Right forelimb (tissue), 1 donor: ENCODE results near the gene PAAF1.
A peak's percentile ranks its signal among the peaks of the same experiment; 100 is the strongest.
"Not testable (repeated sequence)": the region's sequence is repeated elsewhere in the genome, so short reads cannot be mapped to it uniquely, and the experiment has no call there.

ENCODE experiments used
- DNase-seq: peaks from one replicate; pipeline ENCODE4 v3.0.0-alpha.2; 2018

PAAF1 gene, protein sequence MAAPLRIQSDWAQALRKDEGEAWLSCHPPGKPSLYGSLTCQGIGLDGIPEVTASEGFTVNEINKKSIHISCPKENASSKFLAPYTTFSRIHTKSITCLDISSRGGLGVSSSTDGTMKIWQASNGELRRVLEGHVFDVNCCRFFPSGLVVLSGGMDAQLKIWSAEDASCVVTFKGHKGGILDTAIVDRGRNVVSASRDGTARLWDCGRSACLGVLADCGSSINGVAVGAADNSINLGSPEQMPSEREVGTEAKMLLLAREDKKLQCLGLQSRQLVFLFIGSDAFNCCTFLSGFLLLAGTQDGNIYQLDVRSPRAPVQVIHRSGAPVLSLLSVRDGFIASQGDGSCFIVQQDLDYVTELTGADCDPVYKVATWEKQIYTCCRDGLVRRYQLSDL

DNA sequence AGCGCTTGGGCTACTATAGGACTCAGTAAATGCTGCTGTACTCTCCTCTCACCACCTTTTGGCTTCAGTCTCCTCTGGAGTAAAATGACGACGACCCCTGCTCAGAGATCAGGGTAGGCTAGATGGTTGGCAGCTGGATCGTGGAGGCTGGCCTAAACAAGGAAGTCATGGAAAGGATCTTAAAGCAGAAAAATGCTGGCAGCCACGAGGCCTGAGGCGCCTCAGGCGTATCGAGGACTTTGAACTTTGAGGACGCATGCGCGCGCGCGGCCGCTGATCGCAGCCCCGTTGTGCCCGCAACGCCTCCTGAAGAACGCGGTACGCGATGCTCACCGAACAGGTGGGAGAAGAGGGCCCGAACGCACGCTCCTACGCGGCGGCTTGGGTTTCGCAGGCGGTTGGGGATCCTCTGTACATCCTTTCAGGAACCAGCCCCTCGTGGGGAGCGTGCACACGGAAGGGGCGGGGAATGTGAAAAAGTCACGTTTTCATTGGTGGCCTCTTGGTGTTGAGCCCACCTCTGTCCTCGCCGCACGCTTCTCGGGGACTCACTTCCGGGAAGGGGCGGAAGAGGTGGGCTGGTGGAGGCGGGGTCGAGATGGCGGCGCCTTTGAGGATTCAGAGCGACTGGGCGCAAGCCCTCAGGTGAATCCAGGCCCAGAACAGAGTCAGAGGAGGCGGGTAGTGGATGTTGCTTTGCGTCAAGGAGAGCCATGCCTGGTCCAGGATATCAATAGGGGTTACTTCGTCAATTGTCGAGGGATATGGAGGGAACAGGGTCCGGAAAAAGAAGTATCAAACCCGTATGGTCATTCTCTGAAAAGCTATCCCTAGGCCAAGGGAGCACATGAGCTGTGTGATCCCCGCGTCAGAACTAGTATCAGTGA, at the start of gene PAAF1, which contains the start of gene COA4:
Gene PAAF1 (plus strand): TSS at position 576 of the 887 bp plus-strand sequence. CDS start 23 bp downstream, at position 599.
Gene COA4 (minus strand): TSS at position 423 of the 887 bp plus-strand sequence. CDS start 3,468 bp downstream, outside the sequence.
- peak; percentile 96 for DNase-seq

DNA sequence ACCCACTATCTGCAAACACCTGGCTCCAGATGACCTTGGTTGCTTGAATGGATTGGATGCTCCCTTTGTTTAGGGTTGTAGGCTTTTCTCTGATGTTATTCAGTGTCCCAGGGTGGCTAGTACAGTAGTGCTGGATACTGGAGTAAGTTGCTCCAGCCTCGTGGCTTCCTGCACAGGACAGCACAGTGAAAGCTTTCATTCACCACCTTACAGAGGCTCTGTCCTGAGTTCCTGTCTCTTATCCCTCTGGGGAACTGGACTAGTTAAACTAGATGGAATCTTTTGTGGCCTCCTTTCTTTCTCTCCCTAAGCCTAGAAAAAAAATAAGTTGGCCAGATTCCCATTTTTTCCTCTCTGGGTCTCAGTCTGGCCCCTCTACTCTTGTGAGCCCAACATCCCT, 46.5 kb upstream of the PAAF1 start:
- no peak for DNase-seq

DNA sequence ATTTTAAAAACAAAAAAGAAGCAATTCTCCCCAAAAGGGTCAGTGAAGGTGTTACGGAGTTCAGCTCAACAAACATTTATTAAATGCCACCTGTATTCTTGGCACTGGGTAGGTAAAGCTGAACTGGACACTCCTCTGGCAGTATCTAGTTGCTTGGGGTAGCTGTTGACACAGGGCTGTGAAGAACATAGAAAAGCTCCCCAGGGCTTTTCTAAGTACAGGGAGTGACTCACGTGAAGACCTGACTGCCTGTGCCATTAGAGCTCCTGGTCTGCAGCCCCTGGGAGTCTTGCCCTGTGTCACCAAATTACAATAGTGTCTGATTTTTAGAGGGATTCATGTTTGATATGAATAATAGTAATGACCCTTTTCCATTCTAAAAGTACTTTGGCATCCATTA, 43.7 kb upstream of the PAAF1 start:
- no peak for DNase-seq

DNA sequence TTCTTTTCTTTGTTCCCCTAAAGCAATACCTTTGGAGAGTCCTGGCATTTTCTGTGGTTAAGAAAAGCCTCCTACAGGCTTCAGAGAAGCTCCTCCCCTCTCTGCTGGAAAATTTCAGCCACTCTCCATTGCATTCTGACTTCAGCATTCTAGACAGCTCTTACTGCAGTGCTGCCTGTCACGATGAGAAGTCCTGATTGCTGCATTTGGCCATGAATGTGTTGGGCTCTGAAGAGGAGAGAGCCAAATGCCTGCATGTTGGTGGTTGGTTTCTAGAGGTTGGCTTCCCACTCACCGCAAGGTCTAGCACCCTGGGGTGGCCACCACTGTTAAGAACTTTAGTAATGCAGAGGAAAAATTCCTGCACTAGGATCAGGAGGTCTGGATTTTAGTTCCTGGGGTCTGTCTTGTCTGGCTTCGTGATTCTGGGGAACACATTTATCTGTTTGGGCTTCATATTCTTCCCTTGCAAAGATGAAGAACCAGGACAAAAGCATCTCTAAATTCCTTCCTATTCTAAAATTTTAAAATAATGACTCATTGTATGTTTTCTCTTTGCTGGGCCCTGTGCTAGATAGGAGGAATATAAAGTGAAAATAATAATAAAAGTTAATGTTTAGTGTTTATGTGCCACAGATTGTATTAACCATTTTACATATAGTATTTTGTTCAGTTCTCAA, 38.2 kb upstream of the PAAF1 start:
- DNase-seq: no peak

DNA sequence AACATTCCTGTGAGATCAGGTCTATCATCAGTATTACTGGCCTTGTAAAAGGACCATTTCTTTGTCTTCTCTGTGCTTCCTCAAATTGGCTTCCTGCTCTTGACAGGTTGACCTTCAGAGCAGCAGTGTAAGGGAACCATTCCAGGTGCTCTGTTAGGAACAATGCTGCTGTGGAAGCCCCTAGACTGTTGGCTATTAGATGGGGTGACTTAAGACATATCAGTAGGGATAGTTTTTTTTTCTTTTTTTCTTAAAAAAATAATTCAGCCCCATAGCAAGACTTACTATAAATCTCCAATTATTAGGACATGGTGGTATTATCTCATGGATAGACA, 37.7 kb upstream of the PAAF1 start:
- no peak for DNase-seq

DNA sequence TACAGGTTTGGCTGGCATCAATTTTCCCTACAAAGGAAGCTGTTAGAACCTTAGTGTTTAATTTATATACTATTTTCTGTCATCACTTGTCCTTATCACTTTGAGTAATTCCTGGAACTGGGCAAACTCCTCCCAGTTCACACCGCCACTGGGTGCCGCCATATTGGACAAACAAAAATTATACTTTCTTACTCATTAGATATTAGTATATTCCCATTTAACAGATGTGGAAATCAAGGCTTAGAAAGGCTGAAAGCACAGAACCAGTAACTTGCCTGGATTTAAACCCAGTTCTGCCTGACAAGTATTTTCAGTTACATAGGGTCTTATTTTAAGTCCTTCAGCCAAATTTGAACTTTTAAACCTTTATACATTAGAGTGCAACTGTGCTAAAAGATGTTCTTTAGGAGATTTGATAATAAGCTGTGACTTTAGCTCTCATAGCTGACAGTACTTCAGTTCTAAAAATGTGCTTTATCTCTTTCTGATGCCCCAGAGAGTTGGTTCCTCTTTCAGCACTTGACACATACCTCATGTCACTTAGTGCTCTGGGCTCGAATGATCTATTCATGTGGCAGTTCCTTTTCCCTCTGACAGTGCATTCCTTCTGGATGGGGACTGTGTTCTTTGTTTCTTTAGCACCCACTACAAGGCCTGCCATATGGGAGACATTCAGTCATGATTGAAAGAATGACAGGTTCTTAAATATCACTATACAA, 25.6 kb upstream of the PAAF1 start:
- no peak for DNase-seq

DNA sequence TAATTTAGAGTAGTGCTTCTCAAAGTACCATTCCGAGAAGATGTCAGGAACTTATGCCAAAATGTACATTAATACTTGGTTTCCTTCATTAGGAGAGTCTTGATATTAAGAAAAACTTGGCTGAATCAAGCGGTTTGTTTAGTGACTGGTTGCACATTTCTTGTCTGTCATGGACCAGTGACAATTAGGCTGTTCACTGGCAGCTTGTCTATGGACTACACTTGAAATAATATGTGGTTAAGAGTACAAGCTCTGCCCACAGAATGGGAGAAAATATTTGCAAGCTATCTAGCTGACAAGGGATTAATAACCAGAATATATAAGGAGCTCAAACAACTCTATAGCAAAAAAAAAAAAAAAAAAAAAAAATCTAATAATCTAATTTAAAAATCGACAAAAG, 24.8 kb upstream of the PAAF1 start:
- no peak for DNase-seq

DNA sequence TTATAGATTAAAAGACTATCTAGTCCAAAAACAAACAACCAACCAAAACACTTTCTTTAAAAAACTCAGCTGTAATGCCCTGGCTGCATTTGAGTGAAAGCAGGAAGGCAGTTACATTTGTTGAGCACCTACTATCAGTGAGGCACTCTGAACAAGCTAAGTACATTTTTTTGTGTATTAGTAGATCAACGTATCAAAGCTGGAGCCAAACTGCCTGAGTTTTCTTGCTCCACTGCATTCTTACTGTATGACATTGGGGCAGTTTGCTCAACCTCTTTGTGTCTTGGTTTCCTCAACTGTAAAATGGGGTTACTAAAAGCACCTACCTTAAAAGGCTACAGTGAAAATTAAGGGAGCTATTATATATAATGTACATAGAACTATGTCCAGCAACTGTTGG, 22.1 kb upstream of the PAAF1 start:
- no peak for DNase-seq

DNA sequence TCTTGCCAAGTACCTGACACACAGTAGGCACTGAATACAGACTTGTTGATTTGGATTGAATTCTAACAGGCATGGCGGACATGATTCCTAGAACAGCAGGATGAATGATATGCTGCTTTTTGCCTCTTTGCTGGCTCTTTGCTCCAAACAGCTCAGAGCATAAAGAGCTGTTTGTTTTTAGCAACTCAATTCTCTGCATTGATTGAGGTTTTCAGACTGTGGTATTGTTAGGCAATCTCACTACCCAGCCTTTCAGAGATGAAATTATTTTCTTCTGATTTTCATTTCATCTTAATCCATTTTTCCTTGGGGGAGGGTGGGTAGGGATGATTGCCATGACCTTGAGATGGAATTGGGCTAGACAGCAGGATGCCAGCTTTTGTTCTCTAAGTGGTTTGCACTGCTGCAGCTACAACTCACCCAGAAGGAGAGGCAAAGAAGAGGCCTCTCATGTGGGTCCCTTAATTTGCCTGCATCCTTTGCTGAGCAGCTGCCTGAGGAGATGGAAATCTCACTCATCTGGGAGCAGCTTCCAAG, 20.7 kb upstream of the PAAF1 start:
- no peak for DNase-seq

DNA sequence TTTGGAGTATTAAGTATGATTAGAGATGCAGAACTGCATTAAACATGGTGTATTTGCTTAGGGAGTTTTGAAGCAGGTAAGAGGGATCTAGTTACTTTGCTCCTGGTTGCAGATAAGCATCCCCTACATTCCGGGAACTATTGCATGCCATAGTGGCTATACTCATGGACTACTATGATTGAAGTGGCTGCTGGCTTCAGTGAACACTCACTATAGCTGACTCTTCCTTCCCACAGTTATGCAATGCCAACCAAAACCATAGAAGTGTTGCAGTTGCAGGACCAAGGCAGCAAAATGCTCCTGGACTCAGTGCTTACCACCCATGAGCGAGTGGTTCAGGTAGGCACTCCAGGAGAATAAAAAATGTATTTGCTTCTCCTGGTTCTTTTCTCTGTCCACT, 17.1 kb upstream of the PAAF1 start:
- DNase-seq: no peak

DNA sequence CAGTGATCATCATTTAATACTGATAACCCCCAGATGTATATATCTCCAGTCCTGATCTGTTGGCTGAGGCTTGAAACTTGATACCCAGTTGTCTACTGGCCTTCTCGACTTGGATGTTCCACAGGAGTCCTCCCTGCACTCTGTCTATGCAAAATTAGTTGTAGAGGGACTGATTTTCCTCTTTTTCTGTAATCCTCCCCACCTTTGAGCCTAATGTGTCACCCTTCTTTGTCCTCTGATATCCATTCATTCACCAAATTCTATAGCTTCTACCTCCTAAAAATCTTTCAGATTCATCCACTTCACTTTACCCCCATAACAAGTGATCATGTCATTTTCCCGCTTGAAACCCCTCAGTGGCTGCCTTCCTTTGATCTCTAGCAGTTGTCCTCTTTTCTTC, 16.6 kb upstream of the PAAF1 start:
- no peak for DNase-seq

DNA sequence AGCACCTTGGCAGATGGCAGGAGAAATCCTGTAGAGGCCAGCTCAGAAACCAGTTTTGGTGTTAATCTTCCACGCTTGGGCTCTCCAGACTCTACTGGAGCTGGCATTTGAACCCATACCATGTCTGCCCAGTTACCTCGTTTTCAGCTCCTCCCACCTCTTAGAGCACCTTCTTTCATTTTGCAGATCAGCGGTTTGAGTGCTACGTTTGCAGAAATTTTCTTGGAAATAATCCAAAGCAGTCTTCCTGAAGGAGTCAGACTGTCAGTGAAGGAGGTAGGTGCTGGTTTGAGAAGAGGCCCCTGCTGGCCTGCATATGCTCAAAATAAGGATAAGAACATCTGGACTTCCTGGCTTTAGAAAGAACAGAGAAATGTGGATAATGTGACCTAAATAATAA, 13.8 kb upstream of the PAAF1 start:
- no peak for DNase-seq

DNA sequence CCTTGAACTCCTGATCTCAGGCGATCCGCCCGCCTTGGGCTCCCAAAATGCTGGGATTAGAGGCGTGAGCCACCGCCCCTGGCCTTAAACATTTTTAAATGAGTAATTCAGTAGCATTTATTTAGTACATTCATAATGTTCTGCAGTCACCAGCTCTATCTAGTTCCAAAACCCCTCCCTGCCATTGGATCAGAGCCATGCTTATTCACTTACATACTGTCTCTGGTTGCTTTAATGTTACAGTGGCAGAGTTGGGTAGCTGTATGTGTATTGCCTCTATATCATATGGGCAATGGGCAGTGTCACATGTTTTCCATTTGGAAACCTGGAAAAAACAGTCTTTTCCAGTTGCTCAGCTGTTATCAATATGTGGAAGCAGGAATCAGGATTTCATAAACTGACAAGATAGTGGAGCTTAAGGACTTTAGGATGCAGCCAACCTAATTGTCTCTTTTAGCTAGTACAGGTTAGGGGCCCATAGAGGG, 10.7 kb upstream of the PAAF1 start:
- no peak for DNase-seq

DNA sequence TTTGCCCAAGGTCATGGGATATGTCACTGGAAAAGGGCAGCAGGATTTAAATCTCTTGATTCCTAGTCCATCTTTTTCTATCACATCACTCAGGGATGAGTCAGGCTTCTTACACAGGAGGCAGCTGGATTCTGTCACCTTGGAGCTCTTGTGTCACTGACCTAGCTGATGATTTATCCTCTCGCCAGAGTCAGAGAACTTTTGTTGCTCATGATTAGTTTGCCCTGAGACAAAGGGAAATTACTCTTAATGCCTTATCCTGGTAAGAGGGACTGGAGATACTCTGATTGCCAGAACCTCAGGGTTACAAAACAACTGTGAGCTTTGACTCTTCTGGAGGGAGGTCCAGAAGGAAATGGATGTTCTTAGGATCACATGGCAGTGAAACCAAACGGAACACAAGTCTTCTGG, 10.2 kb upstream of the PAAF1 start:
- DNase-seq: no peak

DNA sequence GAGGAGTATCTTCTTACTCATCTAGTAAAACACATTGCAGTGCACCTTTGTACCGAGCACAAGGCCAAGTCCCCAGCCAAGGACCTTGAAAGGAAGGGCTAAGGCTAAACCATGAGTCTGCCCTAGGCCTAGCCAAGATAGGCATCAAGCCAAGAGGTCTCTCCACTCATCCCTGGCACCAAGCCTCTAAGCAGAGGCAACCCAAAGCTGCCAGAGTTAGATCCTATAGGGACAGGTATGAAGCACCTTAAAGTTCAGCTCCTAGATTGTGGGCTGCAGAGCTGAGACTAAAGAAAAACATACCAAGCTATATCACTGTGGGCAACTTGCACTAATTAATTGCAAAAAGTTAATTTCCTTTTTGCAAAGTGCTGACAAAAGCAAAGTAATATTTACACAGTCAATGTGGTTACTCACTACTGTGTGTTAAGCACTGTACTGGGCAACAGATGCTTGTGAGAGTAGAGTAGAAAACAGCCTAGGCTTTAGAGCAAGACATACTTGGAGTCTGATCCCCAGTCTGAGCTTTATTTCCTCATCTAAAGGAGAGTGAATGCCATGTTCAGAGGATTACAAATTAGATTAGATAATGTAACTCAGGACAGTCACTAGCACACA, 7.4 kb upstream of the PAAF1 start:
- DNase-seq: no peak

DNA sequence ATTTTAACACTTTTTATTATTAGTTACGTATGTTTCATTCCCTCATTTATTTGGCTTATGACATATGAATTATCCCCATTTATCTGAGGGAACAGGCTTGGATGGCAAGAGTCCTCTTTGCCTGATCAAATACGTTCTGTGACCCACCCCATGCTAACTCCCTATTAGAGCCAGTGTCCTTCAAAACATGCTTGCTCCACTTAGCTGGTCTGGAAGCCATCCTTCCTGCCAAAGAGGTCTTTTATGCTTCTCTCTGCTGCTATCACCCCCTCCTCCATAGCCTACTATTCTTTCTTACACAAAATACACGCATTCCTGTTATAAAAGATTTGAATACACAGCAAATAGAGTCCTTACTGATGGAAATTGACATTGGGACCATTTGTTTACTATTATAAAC, 6.5 kb upstream of the PAAF1 start:
- no peak for DNase-seq

DNA sequence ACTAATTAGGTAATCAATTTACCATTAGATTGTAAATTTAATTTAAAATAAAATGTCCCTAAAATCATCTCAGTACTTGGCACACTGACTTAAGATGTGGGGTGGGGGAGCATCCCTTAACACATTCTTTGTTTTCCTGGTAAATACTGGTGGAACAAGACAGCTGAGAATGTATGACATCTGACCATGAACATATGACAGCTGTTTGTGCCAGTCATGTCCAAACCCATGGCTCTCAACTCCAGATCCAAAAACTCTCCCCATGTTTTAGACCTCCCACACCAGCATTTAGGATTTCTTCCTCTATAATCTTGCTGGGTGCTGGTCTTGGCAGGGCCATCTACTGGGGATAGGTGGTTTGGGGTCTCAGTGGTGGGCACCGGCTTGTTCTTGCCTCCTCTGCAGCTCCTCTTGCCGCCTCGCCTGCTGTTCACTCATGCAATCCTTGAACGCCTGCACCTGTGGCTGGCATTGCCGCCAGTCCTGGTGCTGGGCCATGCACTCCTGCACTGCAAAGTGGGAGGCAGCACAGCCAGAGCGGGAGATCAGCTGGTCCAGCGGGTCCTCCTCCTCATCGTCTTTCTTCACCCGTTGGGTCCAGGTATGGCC, 3.9 kb upstream of the PAAF1 start:
- DNase-seq: peak; percentile 49

DNA sequence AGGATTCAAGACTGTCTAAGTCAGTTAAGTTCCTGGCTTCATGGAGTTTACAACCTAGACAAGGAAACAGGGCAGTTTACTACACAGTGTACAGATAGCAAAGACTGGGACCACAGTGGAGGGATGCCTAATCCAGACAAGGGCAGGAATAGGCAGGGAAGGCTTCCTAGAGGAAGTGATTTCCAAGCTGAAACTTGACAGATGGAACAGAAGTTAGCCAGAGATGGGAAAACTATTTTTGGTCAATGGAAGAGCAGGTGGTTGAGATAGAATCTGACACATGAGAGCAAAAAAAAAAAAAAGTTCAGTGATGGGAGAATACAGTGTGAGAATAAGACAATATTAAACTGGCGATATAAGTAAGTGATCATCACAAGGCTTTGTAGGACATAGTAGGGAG, 1.4 kb upstream of the PAAF1 start:
- no peak for DNase-seq

DNA sequence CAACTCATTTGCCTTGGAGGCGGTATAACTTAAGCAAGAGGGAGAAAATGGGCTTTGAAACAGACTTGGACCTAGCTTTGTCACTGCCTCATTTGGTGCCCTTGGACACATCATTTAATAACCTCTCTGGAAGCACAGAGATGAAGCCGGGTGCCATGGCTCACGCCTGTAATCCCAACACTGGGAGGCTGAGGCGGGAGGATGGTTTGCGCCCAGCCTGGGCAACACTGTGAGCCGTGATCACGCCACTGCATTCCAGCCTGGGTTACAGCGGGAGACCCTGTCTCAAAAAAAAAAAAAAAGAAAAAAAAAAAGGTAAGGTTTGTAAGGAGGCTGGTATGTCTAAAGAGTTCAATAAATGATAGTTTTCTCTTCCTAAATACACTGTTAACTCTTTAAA, 959 bp upstream of the PAAF1 start:
- DNase-seq: no peak

DNA sequence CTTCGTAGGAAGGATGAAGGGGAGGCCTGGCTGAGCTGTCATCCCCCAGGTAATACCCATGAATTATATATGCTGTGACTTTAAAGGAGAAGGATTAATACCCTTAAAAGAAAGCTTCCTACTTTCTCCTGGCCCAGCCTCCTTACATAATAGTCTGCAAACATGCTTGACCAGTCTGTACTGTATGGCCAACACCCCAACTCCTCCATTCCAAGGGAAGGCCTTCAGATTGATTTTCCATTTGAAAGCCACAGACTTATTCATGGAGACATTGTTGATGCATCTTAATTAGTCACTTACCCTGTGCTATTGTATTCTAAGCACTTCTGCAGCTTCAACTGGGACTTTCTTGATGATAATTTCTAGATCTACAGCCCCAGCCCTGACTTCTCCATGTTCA, 2.0 kb downstream of the PAAF1 start:
- DNase-seq: no peak

DNA sequence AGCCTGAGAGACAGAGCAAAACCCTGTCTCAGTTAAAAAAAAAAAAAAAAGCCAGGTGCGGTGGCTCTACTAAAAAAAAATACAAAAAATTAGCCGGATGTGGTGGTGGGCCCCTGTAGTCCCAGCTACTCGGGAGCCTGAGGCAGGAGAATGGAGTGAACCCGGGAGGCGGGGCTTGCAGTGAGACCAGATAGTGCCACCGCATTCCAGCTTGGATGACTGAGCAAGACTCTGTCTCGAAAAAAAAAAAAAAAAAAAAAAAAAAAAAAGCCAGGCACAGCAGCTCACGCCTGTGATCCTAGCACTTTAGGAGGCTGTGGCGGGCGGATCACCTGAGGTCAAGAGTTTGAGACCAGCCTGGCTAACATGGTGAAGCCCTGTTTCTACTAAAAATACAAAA, 3.6 kb downstream of the PAAF1 start:
- DNase-seq: not testable (repeated sequence)
